ENCODE data around the gene AGBL5. TPM values are rescaled to one million over a fixed set of nuclear protein-coding genes. Genes with fewer than 3 reads are reported as not detected.

Gene AGBL5
- total and polyA plus RNA-seq, 9 of the 15 experiments (the other 6 are each of a cell fraction or from before 2014, with no cell fraction given): 3.3 to 52.7 (median 26.2) TPM

- TF ChIP-seq, protein P1, sequence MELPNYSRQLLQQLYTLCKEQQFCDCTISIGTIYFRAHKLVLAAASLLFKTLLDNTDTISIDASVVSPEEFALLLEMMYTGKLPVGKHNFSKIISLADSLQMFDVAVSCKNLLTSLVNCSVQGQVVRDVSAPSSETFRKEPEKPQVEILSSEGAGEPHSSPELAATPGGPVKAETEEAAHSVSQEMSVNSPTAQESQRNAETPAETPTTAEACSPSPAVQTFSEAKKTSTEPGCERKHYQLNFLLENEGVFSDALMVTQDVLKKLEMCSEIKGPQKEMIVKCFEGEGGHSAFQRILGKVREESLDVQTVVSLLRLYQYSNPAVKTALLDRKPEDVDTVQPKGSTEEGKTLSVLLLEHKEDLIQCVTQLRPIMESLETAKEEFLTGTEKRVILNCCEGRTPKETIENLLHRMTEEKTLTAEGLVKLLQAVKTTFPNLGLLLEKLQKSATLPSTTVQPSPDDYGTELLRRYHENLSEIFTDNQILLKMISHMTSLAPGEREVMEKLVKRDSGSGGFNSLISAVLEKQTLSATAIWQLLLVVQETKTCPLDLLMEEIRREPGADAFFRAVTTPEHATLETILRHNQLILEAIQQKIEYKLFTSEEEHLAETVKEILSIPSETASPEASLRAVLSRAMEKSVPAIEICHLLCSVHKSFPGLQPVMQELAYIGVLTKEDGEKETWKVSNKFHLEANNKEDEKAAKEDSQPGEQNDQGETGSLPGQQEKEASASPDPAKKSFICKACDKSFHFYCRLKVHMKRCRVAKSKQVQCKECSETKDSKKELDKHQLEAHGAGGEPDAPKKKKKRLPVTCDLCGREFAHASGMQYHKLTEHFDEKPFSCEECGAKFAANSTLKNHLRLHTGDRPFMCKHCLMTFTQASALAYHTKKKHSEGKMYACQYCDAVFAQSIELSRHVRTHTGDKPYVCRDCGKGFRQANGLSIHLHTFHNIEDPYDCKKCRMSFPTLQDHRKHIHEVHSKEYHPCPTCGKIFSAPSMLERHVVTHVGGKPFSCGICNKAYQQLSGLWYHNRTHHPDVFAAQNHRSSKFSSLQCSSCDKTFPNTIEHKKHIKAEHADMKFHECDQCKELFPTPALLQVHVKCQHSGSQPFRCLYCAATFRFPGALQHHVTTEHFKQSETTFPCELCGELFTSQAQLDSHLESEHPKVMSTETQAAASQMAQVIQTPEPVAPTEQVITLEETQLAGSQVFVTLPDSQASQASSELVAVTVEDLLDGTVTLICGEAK (IDR thresholded peaks at IDR 0.05): no peak
- TF ChIP-seq, protein P1 (CRISPR knock-in tag; IDR thresholded peaks at IDR 0.05): no peak
- TF ChIP-seq KHSRP (IDR thresholded peaks at IDR 0.05) (no peak), STAT5B (CRISPR knock-in tag; IDR thresholded peaks at IDR 0.05) (no peak), PHF20 (IDR thresholded peaks at IDR 0.05; ENCODE audit: partially characterized antibody) (no peak), ZSCAN32 (CRISPR knock-in tag; IDR thresholded peaks at IDR 0.05) (no peak), TAF1 (IDR thresholded peaks at IDR 0.05; ENCODE audit: control insufficient read depth, extremely low read depth, insufficient read depth, low read length, severe bottlenecking) (no peak), HMGN3 (IDR thresholded peaks at IDR 0.05; ENCODE audit: borderline replicate concordance, extremely low read depth, insufficient read length, low read depth, low read length) (no peak), RBM17 (IDR thresholded peaks at IDR 0.05; ENCODE audit: borderline replicate concordance, low read depth, low read length) (no peak), CHD4 (IDR thresholded peaks at IDR 0.05; ENCODE audit: insufficient read depth, insufficient replicate concordance, low read depth, low read length, poor library complexity, severe bottlenecking) (no peak), BACH1 (tag; IDR thresholded peaks at IDR 0.05) (no peak), MITF (IDR thresholded peaks at IDR 0.05) (no peak), MCM3 (IDR thresholded peaks at IDR 0.05) (no peak)
- TF ChIP-seq, protein P2, sequence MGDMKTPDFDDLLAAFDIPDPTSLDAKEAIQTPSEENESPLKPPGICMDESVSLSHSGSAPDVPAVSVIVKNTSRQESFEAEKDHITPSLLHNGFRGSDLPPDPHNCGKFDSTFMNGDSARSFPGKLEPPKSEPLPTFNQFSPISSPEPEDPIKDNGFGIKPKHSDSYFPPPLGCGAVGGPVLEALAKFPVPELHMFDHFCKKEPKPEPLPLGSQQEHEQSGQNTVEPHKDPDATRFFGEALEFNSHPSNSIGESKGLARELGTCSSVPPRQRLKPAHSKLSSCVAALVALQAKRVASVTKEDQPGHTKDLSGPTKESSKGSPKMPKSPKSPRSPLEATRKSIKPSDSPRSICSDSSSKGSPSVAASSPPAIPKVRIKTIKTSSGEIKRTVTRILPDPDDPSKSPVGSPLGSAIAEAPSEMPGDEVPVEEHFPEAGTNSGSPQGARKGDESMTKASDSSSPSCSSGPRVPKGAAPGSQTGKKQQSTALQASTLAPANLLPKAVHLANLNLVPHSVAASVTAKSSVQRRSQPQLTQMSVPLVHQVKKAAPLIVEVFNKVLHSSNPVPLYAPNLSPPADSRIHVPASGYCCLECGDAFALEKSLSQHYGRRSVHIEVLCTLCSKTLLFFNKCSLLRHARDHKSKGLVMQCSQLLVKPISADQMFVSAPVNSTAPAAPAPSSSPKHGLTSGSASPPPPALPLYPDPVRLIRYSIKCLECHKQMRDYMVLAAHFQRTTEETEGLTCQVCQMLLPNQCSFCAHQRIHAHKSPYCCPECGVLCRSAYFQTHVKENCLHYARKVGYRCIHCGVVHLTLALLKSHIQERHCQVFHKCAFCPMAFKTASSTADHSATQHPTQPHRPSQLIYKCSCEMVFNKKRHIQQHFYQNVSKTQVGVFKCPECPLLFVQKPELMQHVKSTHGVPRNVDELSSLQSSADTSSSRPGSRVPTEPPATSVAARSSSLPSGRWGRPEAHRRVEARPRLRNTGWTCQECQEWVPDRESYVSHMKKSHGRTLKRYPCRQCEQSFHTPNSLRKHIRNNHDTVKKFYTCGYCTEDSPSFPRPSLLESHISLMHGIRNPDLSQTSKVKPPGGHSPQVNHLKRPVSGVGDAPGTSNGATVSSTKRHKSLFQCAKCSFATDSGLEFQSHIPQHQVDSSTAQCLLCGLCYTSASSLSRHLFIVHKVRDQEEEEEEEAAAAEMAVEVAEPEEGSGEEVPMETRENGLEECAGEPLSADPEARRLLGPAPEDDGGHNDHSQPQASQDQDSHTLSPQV (IDR thresholded peaks at IDR 0.05): peak; percentile 77
Measured at GRCh38 chr2:27016801-27017325, 34.6 kb upstream of the AGBL5 start (continued).
